ENCODE data around the gene CRK.
"Not testable (repeated sequence)": the region's sequence is repeated elsewhere in the genome, so short reads cannot be mapped to it uniquely, and the experiment has no call there.

The CRK gene

GRCh38 chr17:1467898-1468492, 12.0 kb upstream of the CRK start:
- DNase-seq (ENCODE audit: low spot score) = no peak

- DNase-seq (ENCODE audit: low spot score) = no peak
These were observed 11.2 kb upstream of the CRK start for GRCh38 chr17:1467258-1467657.

DNA sequence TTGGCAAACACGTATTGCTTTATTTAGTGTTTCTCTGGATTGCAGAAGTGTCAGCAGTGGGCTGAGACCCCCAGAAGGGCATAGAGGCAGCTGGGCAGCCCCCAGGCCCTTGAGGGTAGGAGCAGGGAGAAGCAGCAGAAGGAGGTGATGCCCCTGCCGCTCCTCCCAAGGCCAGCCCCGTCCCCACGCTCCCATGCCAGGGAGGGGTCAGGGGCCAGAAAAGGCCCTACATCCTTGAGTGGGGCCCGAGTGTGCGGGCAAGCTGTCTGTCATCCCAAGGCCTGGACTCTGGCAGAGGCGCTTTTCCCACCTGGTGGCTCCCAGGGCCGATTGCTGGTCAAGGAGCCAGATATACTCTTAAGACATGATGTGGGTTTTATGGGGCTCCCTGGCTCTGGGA, 8.2 kb upstream of the CRK start:
- no peak for DNase-seq (ENCODE audit: low spot score)

- no peak for DNase-seq (ENCODE audit: low spot score)
These were observed 6.4 kb upstream of the CRK start for GRCh38 chr17:1462164-1463112.

- no peak for DNase-seq (ENCODE audit: low spot score)
These were observed 5.3 kb upstream of the CRK start for GRCh38 chr17:1461198-1461944.

GRCh38 chr17:1460233-1460632, 4.2 kb upstream of the CRK start:
- DNase-seq (ENCODE audit: low spot score) = peak; percentile 75

DNA sequence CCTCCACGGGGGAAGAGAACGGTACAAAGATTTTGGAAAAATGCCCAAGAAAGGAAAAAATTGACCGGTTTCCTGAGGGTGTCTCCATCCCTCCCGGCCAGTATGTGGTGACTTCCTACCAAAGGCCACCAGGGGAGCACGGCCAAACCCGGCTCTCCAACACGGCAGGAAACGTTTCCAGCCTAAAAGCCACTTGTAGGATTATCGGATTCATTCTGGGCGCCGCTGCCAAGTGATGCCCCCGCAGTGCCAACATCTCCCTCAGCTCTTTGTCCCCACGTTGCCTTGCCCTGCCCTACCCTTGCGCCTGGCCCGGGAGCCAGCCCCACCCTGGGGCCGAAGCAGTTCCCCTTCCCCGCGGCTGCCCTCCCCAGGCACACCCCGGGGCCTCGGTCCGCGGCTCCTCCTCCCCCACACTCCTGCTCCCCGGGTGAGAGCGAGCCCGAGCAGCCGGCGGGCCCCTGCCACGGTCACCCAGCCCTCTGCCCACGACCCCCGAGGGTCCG, 688 bp downstream of the CRK start:
- DNase-seq (ENCODE audit: low spot score) = peak; percentile 73

GRCh38 chr17:1454541-1454940, 1.5 kb downstream of the CRK start:
- no peak for DNase-seq (ENCODE audit: low spot score)

- not testable (repeated sequence) for DNase-seq (ENCODE audit: low spot score)
These were observed 2.3 kb downstream of the CRK start for GRCh38 chr17:1453694-1454093.

- no peak for DNase-seq (ENCODE audit: low spot score)
These were observed 3.2 kb downstream of the CRK start for GRCh38 chr17:1452836-1453235.

- DNase-seq (ENCODE audit: low spot score) = not testable (repeated sequence)
These were observed 5.8 kb downstream of the CRK start for GRCh38 chr17:1450261-1450660.

- DNase-seq (ENCODE audit: low spot score) = no peak
These were observed 6.5 kb downstream of the CRK start for GRCh38 chr17:1449412-1449967.

DNA sequence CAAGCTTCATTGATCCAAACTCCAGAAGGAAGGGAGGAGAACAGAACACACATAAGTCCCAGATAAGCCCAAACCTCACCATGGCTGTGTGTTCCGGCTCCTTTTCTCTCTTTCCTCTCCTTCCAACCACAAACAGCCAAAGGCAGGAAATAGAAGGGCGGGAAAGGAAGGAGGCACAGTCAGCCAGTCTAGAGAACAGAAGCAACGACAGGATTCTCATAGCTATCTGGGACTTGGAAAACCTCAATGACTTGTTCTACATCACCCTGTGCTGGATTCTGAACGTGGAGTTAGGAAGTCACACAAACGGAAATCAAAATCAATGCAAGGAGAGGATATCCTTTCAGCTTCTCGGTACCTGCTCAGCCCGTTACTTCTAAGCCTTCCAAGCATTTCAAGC, 9.0 kb downstream of the CRK start:
- DNase-seq (ENCODE audit: low spot score) = no peak

DNA sequence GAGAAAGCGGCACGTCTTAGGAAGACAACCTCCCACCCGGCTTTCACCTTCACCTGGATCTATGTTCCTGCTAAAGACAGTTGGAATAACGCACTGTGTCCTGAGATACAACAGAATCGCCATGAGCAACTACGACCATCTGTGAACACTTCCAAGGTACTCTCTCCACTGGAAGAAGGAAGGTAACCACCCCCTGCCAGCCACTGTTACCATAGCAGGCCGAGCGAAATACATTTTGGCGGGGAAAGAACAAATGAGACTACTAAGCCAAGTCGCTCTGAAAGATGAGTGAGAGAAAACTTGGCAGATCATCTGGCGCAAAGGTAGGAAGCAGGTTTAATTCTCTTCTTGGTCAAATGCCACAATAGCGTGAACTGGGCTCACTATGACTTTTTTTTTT, 9.8 kb downstream of the CRK start:
- no peak for DNase-seq (ENCODE audit: low spot score)

- DNase-seq (ENCODE audit: low spot score) = not testable (repeated sequence)
These were observed 10.3 kb downstream of the CRK start for GRCh38 chr17:1445695-1446094.

DNA sequence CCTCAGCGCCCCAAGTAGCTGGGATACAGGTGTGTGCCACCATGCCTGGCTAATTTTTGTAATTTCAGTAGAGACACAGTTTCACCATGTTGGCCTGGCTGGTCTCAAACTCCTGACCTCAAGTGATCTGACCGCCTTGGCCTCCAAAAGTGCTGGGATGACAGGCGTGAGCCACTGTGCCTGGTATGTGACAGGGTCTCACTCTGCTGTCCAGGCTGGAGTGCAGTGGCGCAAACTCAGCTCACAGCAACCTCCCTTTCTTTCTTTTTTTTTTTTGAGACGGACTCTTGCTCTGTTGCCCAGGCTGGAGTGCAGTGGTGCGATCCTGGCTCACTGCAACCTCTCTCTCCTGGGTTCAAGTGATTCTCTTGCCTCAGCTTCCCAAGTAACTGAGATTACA, 13.3 kb downstream of the CRK start:
- DNase-seq (ENCODE audit: low spot score) = not testable (repeated sequence)

DNA sequence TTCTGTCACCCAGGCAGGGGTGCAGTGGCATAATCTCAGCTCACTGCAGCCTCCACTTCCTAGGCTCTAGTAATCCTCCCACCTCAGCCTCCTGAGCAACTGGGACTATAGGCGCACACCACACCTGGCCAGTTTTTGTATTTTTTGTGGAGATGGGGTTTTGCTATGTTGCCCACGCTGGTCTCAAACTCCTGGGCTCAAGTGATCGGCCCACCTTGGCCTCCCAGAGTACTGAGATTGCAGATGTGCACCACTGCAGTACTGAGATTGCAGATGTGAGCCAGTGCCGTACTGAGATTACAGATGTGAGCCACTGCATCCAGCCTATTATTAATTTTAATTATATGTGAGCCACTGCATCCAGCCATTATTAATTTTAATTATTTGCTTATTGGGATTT, 13.8 kb downstream of the CRK start:
- no peak for DNase-seq (ENCODE audit: low spot score)

GRCh38 chr17:1440921-1441320, 15.1 kb downstream of the CRK start:
- DNase-seq (ENCODE audit: low spot score) = no peak

- DNase-seq (ENCODE audit: low spot score) = no peak
These were observed 17.4 kb downstream of the CRK start for GRCh38 chr17:1438593-1439083.

GRCh38 chr17:1435326-1435725, 20.7 kb downstream of the CRK start:
- no peak for DNase-seq (ENCODE audit: low spot score)

DNA sequence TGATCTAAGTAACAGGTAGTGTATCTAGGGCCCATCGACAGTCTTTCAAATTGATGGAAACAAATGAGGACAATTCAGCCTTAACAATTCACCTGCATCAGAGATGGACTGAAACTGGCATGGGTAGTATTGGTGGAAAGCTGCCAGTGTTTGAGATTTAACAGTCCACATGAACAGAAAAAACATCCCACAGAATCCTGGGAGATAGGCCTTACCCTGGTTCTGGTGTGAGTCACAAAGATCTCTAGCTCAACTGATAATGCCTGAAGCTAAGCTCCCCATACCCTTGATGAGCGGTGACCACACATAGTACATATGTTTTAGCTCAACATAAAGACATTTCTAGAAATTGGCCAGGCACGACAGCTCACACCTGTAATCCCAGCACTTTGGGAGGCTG, 21.9 kb downstream of the CRK start:
- no peak for DNase-seq (ENCODE audit: low spot score)

GRCh38 chr17:1431631-1432104, 24.4 kb downstream of the CRK start:
- no peak for DNase-seq (ENCODE audit: low spot score)
